PFSK-1 (cell line): Measurements from ENCODE around the gene B4GALT3.

Experiments
- FOXP2 ChIP-seq: optimal IDR thresholded peaks from 2 replicates; pipeline ENCODE3; 2011; ENCODE audit warnings: borderline replicate concordance, control low read depth, inconsistent platforms; ENCODE audit not compliant: insufficient read depth; ENCODE audit errors: extremely low read length, extremely low read depth
- POLR2AphosphoS5 ChIP-seq: IDR thresholded peaks from 2 replicates; pipeline ENCODE4 v1.6.1; 2012; ENCODE audit warnings: low read depth, mild to moderate bottlenecking, control low read depth, low read length, moderate library complexity
- REST ChIP-seq, 2 experiments: IDR thresholded peaks; 2 replicates each; pipeline versions ENCODE4 v1.6.1 to v1.8.0; 2011 to 2012; ENCODE audit warnings: low read depth in 2 of 2, low read length in 2 of 2, control low read depth in 1 of 2, inconsistent platforms in 1 of 2, mild to moderate bottlenecking in 1 of 2, moderate library complexity in 1 of 2; ENCODE audit not compliant: insufficient read depth in 1 of 2
- SIN3A ChIP-seq: IDR thresholded peaks from 2 replicates; pipeline ENCODE4 v1.6.1; 2012; ENCODE audit warnings: mild to moderate bottlenecking, low read length, moderate library complexity, borderline replicate concordance; ENCODE audit not compliant: insufficient read depth
- TAF1 ChIP-seq: IDR thresholded peaks from 2 replicates; pipeline ENCODE4 v1.6.1; 2012; ENCODE audit warnings: low read length, control low read depth, borderline replicate concordance; ENCODE audit not compliant: insufficient read depth

Gene B4GALT3

GRCh38 chr1:161128591-161129420, 48.5 kb downstream of the B4GALT3 start:
- TF ChIP-seq POLR2AphosphoS5 (no peak), TAF1 (no peak), REST (IDR thresholded peaks at IDR 0.05; ENCODE audit: insufficient read depth in 1 of 2, low read depth in 2 of 2, low read length in 2 of 2) (no peak), FOXP2 (no peak), SIN3A (no peak)

- TF ChIP-seq REST (IDR thresholded peaks at IDR 0.05; ENCODE audit: insufficient read depth in 1 of 2, low read depth in 2 of 2, low read length in 2 of 2) (no peak), FOXP2 (no peak)
Measured at GRCh38 chr1:161127649-161128048, 49.7 kb downstream of the B4GALT3 start.

GRCh38 chr1:161122967-161123366, 54.3 kb downstream of the B4GALT3 start:
- TF ChIP-seq TAF1 (no peak), FOXP2 (no peak), REST (IDR thresholded peaks at IDR 0.05; ENCODE audit: insufficient read depth in 1 of 2, low read depth in 2 of 2, low read length in 2 of 2) (no peak), POLR2AphosphoS5 (no peak)

GRCh38 chr1:161121834-161122233, 55.5 kb downstream of the B4GALT3 start:
- TF ChIP-seq SIN3A (no peak), POLR2AphosphoS5 (no peak), REST (IDR thresholded peaks at IDR 0.05; ENCODE audit: insufficient read depth in 1 of 2, low read depth in 2 of 2, low read length in 2 of 2) (no peak), TAF1 (no peak), FOXP2 (no peak)
